Embryonic facial prominence (tissue), 1 donor: ENCODE measurements around the gene TRIM14.
"Not testable (repeated sequence)": the region's sequence is repeated elsewhere in the genome, so short reads cannot be mapped to it uniquely, and the experiment has no call there.

Experiments used
- DNase-seq: peaks from one replicate; pipeline ENCODE4 v3.0.0-alpha.2; 2016; ENCODE audit errors: extremely low spot score

TRIM14 gene

DNA sequence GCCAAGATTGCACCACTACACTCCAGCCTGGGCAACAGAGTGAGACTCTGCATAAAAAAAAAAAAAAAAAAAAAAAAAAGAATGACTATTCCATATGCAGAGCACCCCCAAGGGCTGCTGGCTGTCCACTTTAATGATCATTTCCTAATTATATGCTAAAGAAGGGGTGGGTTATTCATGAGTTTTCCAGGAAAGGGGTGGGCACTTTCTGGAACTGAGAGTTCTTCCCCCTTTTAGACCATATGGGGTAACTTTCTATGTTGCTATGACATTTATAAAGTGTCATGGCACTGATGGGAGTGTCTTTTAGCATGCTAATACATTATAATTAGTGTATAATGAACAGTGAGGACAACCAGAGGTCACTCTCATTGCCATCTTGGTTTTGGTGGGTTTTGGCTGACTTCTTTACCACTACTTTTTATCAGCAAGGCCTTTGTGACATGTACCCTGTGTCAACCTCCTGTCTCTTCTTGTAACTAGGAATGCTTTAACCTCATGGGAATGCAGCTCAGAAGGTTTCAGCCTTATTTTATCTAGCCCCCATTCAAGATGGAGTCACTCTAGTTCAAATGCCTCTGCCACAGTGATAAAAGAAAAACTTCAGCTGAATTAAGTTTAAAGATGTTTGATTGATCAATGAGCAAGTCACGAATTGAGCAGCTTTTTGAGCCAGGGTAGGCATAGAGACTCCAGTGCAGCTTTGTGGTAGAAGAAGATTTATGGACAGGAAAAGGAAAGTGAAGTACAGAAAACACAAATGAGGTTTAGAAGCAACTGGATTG lies 69.5 kb downstream of the TRIM14 start:
- DNase-seq: no peak

DNA sequence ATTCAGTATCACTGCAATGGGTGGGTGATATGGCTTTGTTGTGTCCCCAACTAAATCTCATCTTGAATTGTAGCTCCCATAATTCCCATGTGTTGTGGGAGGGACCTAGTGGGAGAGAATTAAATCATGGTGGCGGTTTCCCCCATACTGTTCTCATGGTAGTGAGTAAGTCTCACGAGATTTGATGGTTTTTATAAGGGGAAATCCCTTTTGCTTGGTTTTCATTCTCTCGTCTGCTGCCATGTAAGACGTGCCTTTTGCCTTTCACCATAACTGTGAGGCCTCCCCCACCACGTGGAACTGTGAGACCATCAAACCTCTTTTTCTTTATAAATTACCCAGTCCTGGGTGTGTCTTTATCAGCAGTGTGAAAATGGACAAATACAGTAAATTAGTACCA lies 72.0 kb downstream of the TRIM14 start:
- DNase-seq: no peak

DNA sequence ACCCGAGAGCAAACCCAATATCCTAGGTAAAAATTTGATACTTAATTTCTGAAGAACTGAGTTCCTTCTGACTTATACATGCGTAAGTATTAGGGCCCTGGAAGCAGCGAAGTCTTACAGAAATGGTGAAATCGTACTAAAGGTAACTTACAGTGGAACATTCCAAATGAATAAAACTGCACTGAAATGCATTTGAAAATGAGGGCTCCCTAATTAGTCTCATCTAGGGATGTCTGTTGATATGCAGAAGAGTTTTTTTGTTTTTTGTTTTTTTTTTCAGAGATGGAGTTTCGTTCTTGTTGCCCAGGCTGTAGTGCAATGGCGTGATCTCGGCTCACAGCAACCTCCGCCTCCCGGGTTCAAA lies 72.9 kb downstream of the TRIM14 start:
- no peak for DNase-seq

DNA sequence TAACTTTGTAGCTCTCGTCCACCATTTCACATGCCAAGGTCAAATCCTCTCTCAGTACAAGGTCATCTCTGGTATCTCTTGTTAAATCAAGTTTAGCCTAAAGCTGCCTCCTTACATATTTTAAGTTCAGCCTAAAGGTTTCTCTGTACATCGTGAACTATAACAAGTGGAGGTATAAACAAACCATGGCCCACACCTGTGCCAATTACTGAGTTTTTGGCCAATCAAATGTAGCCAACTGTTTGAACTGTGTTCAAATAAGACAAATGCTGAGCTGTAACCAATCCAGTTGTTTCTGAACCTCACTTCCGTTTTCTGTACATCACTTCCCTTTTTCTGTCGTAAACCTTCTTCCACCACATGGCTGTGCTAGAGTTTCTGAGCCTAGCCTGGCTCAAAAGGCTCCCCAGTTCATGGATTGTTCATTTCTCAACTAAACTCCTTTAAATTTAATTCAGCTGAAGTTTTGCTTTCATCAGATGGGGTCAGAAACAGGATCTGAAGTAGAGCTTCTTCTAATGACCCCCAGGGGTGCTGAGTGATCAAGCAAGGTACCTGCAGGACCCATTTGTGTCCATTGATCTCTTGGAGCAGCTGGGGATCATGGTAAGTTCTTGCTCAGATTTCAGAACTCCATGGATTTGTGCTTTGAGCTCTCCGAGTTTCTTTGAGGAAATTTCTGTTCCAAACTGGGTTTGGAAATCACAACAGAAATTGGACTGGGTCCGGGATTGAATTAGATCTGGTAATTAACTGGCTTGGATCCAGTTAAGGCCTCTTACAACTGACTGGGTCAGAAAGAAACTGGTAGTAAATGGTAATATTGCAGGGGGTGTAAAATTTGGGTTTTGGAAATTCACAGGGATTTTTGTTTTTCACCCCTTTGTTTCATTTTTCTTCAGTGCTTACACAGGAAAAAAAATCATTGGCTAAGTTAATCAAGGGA lies 73.5 kb downstream of the TRIM14 start:
- no peak for DNase-seq

DNA sequence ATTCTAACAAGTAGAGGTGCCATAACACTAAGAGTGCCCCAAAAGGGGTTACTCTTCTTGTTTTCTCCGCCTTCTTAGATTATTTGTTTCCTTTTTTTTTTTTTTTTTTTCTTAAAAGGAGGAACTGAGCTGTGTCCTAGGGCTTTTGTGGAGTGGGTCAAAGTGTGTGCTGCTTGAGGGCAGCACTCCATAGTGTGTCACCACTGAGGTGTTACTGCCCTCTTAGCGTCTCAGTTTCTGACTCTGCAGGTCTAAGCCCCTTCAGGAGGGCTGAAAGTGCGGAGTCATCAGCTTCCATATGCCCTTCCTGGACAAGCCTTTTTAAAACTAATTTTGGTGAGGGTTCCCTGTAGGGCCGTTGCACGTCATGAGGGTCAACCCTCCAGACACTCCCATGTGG lies 75.1 kb downstream of the TRIM14 start:
- DNase-seq: no peak

DNA sequence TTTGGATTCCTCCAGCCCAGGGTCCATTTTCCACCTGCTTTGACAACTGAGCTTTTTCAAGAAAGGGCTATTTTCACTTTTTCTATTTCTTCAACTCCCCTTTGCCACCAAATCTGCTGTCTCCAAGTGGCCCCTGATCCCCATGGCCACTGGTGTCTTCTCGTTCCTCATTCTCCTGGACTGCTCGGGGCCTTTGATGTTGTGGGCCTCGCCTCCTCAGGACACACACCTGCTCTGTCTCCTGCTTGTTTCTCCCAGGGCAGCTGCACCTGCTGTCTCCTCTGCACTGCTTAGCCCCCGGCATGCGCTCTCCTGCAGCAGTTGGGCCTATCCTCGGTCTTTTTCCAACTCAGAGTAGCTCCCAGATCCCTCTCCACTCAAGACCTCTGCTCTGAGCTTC lies 78.8 kb downstream of the TRIM14 start:
- DNase-seq: no peak

DNA sequence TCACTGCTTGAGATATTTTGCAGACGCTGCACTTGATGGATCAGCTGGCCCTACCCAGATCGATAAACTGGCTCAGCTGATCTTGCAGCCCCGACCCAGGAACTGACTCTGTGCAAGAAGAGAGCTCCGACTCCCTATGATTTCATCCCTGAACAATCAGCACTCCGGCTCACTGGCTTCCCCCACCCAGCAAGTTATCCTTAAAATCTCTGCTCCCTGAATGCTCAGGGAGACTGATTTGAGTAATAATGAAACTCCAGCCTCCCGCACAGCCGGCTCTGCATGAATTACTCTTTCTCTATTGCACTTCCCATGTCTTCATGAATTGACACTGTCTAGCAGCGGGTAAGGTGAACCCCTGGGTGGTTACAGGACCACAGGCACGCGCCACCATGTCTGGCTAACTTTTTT lies 79.4 kb downstream of the TRIM14 start:
- DNase-seq: no peak

DNA sequence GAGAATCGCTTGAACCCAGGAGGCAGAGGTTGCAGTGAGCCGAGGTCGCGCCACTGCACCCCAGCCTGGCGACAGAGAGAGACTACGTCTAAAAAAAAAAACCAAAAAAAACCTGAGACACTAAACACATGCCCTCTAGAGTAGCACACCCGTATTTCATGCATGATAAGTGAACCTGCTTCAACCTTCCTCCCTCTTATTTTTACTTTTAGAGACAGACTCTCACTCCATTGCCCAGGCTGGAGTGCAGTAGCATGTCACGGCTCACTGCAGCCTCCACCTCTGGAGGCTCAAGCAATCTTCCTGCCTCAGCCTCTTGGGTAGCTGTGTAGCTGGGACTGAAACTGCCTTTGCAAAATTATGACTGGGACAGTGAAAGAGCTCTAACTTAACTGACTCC lies 80.1 kb downstream of the TRIM14 start:
- DNase-seq: no peak

DNA sequence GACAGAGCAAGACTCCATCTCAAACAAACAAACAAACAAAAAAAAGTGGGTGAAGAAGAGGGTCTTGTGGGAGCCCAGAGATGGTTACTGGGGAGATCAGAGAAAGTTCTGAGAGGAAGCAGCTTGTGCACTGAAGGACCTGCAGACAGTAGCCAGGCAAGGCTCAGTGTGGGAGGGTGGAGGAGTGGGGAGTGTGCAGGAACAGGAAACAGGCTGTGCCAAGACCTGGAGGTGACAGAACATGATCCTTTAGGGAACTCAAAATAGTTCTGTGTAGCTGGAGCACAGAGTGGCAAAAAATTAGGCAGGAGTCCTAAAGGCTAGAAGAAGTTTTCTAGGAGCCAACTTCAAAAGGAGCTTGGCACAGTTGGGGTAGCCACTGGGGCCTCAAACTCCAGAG lies 81.7 kb downstream of the TRIM14 start:
- no peak for DNase-seq

DNA sequence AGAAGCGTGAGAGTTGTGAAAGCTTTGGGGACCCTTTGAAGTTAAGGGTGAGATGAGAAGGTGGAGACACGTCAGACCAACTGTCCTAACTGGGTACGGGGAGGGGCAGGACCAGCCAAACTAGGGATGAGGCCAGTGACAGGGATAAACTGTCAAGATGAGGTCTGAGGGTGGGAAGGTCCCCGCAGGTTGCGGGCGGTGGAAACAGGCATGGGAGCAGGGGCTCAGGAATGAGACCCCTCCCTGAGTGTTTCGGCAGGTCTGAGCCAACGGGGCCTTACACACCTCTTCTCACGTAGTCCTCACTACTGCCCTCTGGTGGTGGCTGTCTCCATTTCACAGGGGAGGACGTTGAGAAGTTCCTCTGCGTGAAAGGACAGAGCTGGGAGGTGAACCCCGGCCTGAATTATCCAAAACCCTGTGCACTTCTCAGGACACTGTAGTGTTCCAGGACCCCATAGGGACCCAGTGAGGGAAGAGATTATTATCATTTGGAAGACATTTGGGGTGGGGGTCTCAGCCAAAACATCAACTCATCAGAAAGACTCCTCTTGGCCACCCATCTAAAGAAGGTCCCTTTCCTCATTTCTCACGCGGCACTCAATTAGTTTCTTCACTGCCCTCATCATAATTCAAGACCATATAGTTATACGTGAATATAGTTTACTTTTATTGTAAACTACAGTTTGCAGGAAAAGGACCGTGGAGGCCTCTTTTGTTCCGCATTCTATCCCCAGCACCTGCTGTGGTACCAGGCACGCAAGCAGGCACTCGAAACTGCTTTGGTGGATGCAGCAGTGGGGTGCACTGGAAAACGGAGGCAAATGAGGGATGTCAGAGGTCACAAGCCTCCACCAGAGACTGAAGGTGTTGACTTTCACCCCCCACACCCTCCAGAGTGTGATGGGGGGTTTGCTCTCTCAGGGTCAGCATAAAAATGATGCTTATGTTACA lies 84.2 kb downstream of the TRIM14 start:
- no peak for DNase-seq

DNA sequence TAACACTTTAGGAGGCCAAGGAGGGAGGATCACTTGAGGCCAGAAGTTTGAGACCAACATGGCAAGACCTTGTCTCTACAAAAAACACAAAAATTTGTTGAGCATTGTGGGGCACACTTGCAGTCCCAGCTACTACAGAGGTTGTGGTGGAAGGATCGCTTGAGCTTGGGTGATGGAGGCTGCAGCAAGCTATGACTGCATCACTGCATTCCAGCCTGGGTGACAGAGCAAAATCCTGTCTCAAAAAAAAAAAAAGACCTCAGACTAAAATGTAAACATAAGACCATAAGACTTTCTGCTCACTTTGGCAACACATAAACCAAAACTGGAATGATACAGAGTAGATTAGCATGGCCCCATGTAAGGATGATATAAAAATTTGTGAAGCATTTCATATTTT lies 87.1 kb downstream of the TRIM14 start:
- DNase-seq: no peak

DNA sequence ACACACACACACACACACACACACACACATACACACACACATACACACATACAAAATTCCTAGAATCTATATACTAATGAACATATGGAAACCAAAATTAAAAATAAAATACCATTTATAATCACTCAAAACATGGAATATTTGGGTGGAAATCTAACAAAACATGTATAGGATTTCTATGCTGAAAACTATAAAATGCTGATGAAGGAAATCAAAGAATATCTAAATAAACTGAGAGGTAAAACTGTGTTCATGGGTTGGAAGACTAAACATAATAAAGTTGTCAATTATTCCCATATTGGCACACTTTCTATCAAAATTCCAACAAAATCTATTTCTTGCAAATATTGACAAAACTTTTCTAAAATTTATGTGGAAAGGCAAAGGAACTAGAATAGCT lies 87.9 kb downstream of the TRIM14 start:
- DNase-seq: no peak

DNA sequence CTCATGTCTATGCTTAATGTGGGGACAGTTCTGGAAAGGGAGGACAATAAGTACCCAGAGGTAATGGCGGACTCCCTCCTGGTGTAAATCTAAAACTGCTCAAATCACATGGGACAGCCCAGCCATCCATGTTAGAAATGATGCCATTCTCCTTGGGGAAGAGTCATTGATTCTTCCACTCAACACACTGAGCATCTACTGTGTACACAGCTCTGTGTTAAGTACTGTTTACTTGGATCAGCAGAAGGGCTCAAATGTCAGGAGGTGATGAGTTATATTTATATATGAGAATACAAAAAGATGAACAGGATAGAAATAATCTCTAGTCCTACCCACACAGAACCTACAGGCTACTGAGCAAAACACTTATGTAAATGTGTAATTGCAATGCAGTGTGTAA lies 94.3 kb downstream of the TRIM14 start:
- no peak for DNase-seq

DNA sequence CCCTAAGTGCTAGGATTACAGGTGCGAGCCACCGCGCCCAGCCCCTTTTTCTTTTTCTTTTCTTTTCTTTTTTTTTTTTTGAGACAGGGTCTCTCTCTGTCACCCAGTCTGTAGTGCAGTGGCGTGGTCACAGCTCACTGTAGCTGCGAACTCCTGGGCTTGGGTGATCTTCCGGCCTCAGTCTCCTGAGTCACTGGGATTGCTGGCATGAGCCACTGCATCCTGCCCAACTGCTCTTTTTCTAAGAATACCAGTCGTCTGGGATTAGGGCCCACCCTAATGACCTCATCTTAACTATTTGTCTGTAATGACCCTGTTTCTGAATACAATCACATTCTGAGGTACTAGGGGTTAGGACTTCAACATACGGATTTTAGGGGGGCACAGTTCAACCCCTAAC lies 96.6 kb downstream of the TRIM14 start:
- no peak for DNase-seq

DNA sequence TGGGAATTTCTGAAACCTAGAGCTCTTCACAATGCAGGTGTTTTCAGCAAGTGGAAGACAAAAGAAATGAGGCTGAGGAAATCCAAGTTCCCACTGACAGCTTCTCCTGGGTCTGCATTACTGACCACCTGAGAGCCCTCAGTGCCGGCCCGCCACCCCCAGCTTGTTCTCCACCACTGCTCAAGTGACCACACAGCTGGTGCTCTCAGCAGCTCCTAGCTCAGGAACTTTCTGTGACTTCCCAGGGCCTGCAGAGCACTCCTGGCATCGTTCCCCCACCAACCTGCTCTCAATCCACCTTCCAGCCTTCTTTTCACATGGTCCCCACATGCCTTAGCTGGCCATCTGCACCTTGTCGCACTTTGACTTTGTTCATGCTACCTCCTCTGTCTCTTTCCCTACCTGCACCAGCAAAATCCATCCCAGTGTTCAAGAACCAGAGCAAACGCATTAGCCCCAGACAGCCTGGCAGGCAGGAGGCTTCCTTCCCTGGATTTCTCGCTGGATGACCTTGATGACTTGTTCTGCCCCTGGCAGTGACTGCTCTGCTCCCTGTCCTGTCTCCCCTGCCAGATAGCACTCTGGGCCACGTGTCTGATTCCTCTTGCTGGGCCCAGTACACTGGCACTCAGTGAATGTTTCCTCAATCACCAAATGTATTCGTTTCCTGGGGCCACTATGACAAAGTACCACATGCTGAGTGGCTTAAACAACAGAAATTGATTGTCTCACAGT lies 97.5 kb downstream of the TRIM14 start:
- no peak for DNase-seq

DNA sequence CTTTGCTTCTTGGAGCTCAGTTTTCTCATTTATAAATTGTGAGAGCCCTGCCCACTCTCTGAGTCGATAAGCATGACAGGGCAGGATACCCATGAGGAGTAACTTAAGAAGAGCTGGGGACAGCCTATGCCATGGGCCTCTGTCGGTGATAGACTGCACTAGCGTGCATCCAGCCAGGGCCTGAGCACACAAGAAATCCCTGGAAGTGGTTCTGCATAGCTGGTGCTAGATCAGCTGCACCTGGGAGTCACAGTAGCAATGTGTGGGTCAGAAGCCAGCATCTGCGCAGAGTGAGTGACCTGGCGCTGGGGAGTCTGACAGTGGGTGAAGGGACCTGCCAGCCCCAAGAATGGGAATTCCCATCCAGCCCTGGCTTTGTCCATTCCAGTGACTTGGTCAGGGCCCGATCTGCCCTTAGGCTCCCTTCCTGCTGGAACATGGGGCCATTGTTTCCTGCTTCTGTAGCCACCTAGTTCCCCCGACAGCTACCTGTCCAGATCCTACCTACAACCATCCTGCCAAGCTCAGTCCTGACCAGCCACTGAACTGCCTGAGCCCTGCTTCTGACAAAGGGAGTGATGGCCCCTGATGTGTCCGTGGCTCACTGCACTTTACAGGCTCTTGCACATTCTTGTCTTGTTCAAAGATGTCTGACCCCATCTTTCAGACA lies 98.4 kb downstream of the TRIM14 start:
- no peak for DNase-seq

DNA sequence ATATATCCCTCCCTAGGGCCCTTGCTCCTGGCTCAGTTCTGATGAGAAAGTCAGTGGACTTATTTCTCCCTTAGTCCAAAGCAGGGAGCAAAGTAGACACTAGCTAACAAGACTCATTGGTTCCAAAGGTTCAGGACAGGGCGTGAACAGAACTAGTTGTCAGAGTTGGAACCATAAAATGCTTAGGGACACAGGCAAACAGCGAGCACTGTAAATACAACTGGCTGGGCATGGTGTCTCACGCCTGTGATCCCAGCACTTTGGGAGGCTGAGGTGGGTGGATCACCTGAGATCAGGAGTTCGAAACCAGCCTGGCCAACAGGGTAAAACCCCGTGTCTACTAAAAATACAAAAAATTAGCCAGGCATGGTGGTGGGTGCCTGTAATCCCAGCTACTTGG lies 99.2 kb downstream of the TRIM14 start:
- not testable (repeated sequence) for DNase-seq
